Osteocyte (in vitro differentiated cells): ENCODE data around the gene CCBE1. TPM values are rescaled to one million over a fixed set of nuclear protein-coding genes. Genes with fewer than 3 reads are reported as not detected.

ENCODE experiments used
- DNase-seq: peaks from one replicate; pipeline ENCODE4 v3.0.0; 2021; ENCODE audit warnings: mixed read lengths; ENCODE audit not compliant: unreplicated experiment; ENCODE audit errors: extremely low spot score
- H3K27ac Mint-ChIP-seq: one replicate; pipeline ENCODE4 v1.8.0; 2021; ENCODE audit warnings: mild to moderate bottlenecking, mixed read lengths; ENCODE audit not compliant: unreplicated experiment
- H3K27me3 Mint-ChIP-seq: one replicate; pipeline ENCODE4 v1.8.0; 2021; ENCODE audit warnings: mixed read lengths; ENCODE audit not compliant: unreplicated experiment
- H3K36me3 Mint-ChIP-seq: one replicate; pipeline ENCODE4 v1.8.0; 2021; ENCODE audit warnings: mixed read lengths; ENCODE audit not compliant: unreplicated experiment
- H3K4me1 Mint-ChIP-seq: one replicate; pipeline ENCODE4 v1.8.0; 2021; ENCODE audit warnings: mixed read lengths; ENCODE audit not compliant: unreplicated experiment
- H3K4me3 Mint-ChIP-seq: one replicate; pipeline ENCODE4 v1.8.0; 2021; ENCODE audit warnings: mild to moderate bottlenecking, moderate library complexity, mixed read lengths; ENCODE audit not compliant: unreplicated experiment
- H3K9me3 Mint-ChIP-seq: one replicate; pipeline ENCODE4 v1.8.0; 2021; ENCODE audit warnings: mixed read lengths; ENCODE audit not compliant: unreplicated experiment
- total RNA-seq: library from RNA; stranded (reverse); gene quantifications from 2 replicates; pipeline ENCODE4 v1.2.1, GENCODE V29; 2021
- TF ChIP-seq, protein P1 (sequence below): fragments of 200-600 bp; sonication (generic); IDR thresholded peaks from 2 replicates; pipeline ENCODE4 v1.5.0; 2021; ENCODE audit warnings: antibody characterized with exemption, mild to moderate bottlenecking, moderate library complexity

CCBE1 gene
- total RNA-seq, 1 donor from 2014 or later, result 22.8 TPM

DNA sequence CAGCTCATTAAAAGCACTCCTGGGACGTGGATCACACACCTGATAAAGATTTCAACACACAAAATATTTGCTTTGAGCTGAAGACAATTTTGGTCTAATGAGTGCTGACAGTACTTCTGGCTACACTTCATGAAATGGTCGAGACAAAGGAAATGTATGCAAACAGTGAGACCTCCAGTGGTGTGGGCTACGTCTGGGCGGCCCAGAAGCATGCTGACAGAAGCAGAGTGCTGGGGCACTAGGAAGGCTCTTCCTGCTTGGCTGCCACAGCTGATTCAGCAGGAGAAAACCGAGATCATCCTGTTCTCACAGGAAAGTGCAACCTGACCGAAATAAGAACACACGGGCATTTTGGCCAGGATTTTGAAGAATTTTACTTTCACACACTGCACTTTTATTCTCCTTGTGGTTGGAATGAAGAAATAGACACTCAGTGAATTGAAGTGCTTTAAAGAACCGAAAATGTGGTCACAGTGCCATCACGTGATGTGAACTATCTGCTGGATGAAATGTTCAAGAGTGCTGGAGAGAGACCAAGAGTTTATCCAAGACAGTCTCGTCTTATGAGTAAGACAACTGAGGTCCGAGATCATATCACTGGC lies 149.5 kb downstream of the CCBE1 start:
- peak overlapping the region; percentile 28 for H3K4me3 Mint-ChIP-seq
- no peaks in the 10 kb centered on the region for H3K27me3 Mint-ChIP-seq
- peak overlapping the region; percentile 84 for H3K27ac Mint-ChIP-seq
- H3K36me3 Mint-ChIP-seq, result no peaks in the 10 kb centered on the region
- H3K4me1 Mint-ChIP-seq, result peaks cover 33% of the 10 kb centered on the region
- H3K9me3 Mint-ChIP-seq, result no peaks in the 10 kb centered on the region
- no peak for DNase-seq
- TF ChIP-seq, protein P1, sequence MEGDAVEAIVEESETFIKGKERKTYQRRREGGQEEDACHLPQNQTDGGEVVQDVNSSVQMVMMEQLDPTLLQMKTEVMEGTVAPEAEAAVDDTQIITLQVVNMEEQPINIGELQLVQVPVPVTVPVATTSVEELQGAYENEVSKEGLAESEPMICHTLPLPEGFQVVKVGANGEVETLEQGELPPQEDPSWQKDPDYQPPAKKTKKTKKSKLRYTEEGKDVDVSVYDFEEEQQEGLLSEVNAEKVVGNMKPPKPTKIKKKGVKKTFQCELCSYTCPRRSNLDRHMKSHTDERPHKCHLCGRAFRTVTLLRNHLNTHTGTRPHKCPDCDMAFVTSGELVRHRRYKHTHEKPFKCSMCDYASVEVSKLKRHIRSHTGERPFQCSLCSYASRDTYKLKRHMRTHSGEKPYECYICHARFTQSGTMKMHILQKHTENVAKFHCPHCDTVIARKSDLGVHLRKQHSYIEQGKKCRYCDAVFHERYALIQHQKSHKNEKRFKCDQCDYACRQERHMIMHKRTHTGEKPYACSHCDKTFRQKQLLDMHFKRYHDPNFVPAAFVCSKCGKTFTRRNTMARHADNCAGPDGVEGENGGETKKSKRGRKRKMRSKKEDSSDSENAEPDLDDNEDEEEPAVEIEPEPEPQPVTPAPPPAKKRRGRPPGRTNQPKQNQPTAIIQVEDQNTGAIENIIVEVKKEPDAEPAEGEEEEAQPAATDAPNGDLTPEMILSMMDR, result peak; percentile 40

DNA sequence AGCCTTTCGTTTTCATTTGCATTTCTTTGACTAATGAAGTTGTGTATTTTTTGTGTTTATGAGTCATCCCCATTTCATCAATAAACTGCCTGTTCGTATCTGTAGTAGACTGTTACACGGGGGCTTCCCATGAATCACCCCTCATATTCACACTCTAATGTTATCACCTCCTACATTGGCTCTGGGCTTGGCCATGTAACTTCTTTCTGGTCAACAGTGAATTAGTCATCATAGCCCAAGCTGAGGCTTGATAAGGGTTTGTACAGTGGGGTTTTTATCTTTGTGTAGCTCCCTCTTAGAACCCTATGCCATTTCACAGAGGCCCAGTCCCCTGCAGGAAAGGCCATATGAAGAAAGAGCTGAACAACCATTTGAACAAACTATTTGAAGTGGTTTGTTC lies 151.0 kb downstream of the CCBE1 start:
- Mint-ChIP-seq H3K36me3 (no peaks in the 10 kb centered on the region), H3K27me3 (no peaks in the 10 kb centered on the region), H3K27ac (no peak overlapping the region), H3K9me3 (no peaks in the 10 kb centered on the region), H3K4me3 (no peak overlapping the region), H3K4me1 (peaks cover 35% of the 10 kb centered on the region)
- TF ChIP-seq, protein P1, result no peak
- no peak for DNase-seq

DNA sequence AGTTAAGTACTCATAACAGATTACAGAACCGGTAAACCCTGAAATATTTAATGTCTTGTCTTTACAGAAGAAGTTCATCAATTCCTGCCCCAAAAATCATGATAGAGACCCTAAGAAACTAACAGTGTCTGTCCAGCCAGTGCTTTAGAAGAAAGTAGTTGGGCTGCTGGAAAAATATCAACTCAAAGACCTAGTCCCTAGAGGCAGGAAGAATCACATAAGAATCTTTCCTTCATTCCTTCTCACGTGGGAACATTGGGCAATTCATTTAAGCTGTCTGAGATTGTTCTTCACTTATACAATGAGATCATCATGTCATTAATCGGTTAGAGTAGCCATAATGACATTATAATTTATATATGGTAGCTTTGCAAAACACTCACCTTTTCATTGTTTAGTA lies 156.4 kb downstream of the CCBE1 start:
- no peak overlapping the region for H3K4me3 Mint-ChIP-seq
- no peaks in the 10 kb centered on the region for H3K36me3 Mint-ChIP-seq
- H3K27me3 Mint-ChIP-seq, result no peaks in the 10 kb centered on the region
- H3K9me3 Mint-ChIP-seq, result no peaks in the 10 kb centered on the region
- TF ChIP-seq, protein P1, result no peak
- DNase-seq, result no peak
- H3K4me1 Mint-ChIP-seq, result peaks cover 35% of the 10 kb centered on the region
- H3K27ac Mint-ChIP-seq, result peak overlapping the region; percentile 88

DNA sequence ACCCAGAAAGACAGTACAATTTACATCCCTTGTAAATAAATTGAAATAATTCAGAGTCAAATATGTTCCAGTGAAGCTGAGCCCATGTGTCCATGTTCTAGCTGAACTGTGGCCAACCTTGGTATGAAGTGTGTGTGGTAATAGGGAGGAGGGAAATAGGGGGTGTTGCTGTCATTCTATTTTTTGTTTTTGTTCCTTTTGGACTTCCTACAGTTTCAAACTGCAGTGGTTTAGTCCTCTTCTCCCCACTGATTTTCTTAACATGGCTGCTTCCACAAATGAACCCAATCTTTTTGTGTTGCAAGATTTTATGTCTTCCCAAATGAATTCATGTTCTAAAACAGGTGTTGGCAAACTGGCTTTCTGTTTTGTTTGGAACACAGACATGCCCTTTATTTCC lies 156.9 kb downstream of the CCBE1 start:
- H3K27ac Mint-ChIP-seq, result peak overlapping the region; percentile 88
- H3K36me3 Mint-ChIP-seq, result no peaks in the 10 kb centered on the region
- TF ChIP-seq, protein P1, result no peak
- H3K27me3 Mint-ChIP-seq, result no peaks in the 10 kb centered on the region
- no peak overlapping the region for H3K4me3 Mint-ChIP-seq
- H3K4me1 Mint-ChIP-seq, result peaks cover 36% of the 10 kb centered on the region
- DNase-seq, result no peak
- no peaks in the 10 kb centered on the region for H3K9me3 Mint-ChIP-seq

DNA sequence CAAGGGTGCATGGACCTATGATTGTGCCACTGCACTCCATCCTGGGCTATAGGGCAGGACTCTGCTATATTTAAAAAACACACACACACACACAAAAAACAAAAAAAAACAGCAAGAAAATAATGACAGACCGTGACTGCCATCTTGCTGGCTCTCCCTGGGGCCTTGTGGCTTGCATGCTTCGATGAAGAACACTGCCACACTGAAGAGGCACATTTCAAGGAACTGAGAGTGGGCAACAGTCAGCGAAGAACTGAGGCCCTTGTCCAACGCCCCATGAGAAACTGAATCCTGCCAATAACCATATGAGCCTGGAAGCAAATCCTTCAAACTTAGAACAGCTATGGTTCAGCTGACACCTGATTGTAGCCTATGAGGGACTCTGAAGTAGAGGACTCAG lies 158.1 kb downstream of the CCBE1 start:
- Mint-ChIP-seq H3K9me3 (no peaks in the 10 kb centered on the region), H3K4me3 (no peak overlapping the region), H3K27ac (peak overlapping the region; percentile 31), H3K4me1 (peaks cover 49% of the 10 kb centered on the region), H3K36me3 (no peaks in the 10 kb centered on the region), H3K27me3 (no peaks in the 10 kb centered on the region)
- no peak for DNase-seq
- TF ChIP-seq, protein P1, result no peak
